HFF-Myc (cell line): ENCODE results near the gene RNF111.
"Not testable (repeated sequence)": the region's sequence is repeated elsewhere in the genome, so short reads cannot be mapped to it uniquely, and the experiment has no call there.

Experiments used
- DNase-seq: peaks from one replicate; pipeline ENCODE4 v3.0.0-alpha.2; 2011; ENCODE audit warnings: low read depth; ENCODE audit errors: extremely low read depth
- H3K4me3 ChIP-seq: replicated peaks from 2 replicates; pipeline ENCODE4 v1.5.1; 2011; ENCODE audit warnings: low read depth, mild to moderate bottlenecking, control low read depth, low read length
- TF ChIP-seq, protein P1 (sequence below): IDR thresholded peaks from 2 replicates; pipeline ENCODE4 v1.5.1; 2012; ENCODE audit warnings: mild to moderate bottlenecking, low read depth, low read length, control low read depth; ENCODE audit errors: missing control alignments

Gene RNF111

DNA sequence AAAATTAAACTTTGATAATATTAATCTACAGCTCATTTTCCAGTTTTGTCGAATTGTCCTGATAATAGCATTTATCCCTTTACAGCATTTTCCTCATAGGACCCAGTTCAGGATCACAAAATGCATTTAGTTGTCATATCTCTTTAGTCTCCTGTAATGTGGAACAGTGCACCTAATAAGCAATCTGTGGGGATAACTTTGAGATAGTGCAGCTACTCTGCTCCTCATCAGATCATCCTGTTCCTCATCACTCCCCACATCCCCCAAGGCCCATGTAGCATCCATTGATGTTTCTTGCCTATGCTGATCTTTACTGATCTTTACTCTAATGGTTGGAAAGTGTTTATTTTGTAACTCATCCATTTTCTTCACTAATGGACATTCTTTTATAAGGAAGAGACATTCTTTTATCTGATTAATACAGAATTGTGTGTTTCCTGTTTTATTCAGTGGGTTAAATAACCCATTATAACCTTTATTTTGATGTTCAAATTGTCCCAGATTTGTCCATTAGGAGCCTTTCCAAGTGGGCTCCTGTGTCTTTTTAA, 7.5 kb downstream of the RNF111 start:
- TF ChIP-seq, protein P1, sequence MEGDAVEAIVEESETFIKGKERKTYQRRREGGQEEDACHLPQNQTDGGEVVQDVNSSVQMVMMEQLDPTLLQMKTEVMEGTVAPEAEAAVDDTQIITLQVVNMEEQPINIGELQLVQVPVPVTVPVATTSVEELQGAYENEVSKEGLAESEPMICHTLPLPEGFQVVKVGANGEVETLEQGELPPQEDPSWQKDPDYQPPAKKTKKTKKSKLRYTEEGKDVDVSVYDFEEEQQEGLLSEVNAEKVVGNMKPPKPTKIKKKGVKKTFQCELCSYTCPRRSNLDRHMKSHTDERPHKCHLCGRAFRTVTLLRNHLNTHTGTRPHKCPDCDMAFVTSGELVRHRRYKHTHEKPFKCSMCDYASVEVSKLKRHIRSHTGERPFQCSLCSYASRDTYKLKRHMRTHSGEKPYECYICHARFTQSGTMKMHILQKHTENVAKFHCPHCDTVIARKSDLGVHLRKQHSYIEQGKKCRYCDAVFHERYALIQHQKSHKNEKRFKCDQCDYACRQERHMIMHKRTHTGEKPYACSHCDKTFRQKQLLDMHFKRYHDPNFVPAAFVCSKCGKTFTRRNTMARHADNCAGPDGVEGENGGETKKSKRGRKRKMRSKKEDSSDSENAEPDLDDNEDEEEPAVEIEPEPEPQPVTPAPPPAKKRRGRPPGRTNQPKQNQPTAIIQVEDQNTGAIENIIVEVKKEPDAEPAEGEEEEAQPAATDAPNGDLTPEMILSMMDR, result no peak
- no peak overlapping the region for H3K4me3 ChIP-seq
- DNase-seq, result no peak

DNA sequence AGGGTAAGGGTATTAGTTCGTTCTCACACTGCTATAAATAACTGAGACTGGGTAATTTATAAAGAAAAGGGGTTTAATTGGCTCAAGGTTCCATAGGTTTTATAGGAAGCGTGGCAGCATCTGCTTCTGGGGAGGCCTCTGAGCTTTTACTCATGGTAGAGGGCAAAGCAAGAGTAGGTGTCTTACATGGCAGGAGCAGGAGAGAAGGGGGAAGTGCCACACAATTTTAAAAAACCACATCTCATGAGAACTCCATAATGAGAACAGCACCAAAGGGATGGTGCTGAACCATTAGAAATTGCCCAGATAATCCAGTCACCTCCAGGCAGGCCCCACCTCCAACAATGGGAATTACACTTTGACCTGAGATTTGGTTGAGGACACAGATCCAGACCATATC, 12.2 kb downstream of the RNF111 start:
- no peak overlapping the region for H3K4me3 ChIP-seq
- TF ChIP-seq, protein P1, result no peak
- no peak for DNase-seq

DNA sequence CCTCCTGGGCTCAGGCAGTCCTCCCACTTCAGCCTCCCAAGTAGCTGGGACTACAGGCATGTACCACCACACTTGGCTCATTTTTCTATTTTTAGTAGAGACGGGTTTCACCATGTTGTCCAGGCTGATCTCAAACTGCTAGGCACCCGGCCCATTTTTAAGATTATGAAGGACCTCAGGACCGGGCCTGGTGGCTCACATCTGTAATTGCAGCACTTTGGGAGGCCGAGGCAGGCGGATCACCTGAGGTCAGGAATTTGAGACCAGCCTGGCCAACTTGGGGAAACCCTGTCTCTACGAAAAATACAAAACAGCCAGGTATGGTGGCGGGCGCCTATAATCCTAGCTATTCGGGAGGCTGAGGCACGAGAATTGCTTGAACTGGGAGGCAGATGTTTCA, 12.8 kb downstream of the RNF111 start:
- not testable (repeated sequence) for H3K4me3 ChIP-seq, DNase-seq

DNA sequence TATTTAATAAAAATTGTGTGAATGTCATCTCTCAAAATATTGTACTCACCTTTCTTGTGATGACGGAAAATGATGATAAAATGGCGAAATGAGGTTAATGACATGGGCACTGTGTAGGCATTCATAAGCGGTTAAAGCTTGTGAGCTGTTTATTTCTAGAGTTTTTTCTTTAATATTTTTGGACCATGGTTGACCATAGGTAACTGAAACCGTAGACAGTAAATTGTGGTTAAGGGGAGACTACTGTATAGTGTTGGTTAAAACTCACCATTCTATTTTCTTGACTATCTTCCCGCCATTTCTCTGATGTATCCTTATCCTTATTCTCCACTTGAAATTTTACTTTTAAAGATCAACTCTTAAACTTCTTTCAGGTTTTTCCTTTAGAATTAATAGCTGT, 14.5 kb downstream of the RNF111 start:
- H3K4me3 ChIP-seq, result no peak overlapping the region
- TF ChIP-seq, protein P1, result no peak
- no peak for DNase-seq

DNA sequence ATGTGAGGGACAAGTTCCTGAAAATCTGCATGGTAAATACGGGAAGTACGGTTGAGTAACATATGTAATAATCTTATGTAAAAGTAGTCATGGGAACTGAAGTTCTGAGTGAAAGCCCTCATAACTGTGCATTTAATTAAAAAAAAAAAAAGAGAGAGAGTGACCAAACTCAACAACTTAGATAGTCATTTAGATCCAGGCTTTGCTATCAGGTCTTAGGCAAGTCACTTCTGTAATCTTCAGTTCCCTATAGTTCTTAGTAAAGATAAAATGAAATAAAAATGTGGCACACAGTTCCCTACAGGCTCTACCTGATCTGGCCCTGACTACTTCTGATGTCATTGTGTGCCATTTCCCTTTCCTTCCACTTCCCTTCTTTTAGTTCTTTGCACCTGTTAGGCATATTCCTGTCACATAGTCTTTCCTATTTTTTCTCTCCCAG, 15.0 kb downstream of the RNF111 start:
- DNase-seq, result no peak
- TF ChIP-seq, protein P1, result no peak
- H3K4me3 ChIP-seq, result no peak overlapping the region

DNA sequence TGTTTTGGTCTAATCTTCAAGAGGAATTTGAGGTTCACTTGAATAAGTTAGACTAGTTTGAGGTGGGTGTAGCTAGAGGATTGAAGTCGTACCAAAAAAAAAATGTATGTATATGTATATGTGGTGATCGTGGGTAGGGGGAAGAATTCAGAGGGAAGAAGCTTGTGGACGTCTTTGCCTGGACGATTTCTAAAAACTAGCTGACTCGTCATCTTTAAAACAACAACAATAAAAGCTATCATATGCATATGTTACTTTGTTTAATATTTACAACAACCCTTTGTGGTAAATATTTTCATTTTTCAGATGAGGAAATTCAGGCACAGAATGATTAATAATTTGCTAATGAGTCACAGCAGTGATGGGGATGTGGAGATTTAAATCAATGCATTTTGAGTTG, 18.1 kb downstream of the RNF111 start:
- no peak for DNase-seq
- H3K4me3 ChIP-seq, result no peak overlapping the region
- TF ChIP-seq, protein P1, result no peak

DNA sequence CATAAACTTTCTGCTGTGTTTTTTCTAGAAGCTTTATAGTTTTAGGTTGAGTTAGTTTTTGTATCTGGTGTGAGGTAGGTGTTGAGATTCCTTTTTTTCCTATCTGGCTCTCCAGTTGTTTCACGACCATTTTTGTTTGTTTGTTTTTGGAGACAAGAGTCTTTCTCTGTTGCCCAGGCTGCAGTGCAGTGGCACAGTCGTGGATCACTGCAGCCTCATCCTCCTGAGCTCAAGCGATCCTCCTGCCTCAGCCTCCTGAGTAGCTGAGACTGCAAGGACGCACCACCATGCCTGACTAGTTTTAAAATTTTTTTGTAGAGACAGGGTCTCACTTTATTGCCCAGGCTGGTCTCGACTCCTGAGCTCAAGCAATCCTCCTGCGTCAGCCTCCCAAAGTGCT, 20.6 kb downstream of the RNF111 start:
- TF ChIP-seq, protein P1, result no peak
- no peak for DNase-seq
- no peak overlapping the region for H3K4me3 ChIP-seq
